PC-3 (cell line): Measurements from ENCODE around the gene ULBP1.

ENCODE experiments used
- CTCF ChIP-seq: fragments of 300-600 bp; sonication (generic); conservative IDR thresholded peaks from 2 replicates; pipeline ENCODE4 v1.5.1; 2017; ENCODE audit warnings: antibody characterized with exemption, low read depth, mild to moderate bottlenecking, low read length
- EZH2phosphoT487 ChIP-seq: fragments of 300-600 bp; sonication (generic); IDR thresholded peaks from 2 replicates; pipeline ENCODE4 v1.6.1; 2018; ENCODE audit warnings: mild to moderate bottlenecking, antibody characterized with exemption, low read length, borderline replicate concordance

- TF ChIP-seq CTCF (no peak), EZH2phosphoT487 (no peak)
These were observed 32.2 kb upstream of the ULBP1 start for GRCh38 chr6:149931501-149931900.
